ENCODE results near the gene ZNF677. TPM values are rescaled to one million over a fixed set of nuclear protein-coding genes. Genes with fewer than 3 reads are reported as not detected.
"Not testable (repeated sequence)": the region's sequence is repeated elsewhere in the genome, so short reads cannot be mapped to it uniquely, and the experiment has no call there.

The ZNF677 gene
- total RNA-seq, 1 donor from 2014 or later: 25.3 TPM

GRCh38 chr19:53272044-53272443 lies 17.4 kb upstream of the ZNF677 start:
- no peak for DNase-seq (ENCODE audit: low read depth)
- no peak for TF ChIP-seq CTCF (conservative IDR thresholded peaks at IDR 0.05; ENCODE audit: low read depth, low read length)
- no peak overlapping the region for H3K4me3 ChIP-seq (ENCODE audit: low read depth, low read length)

- not testable (repeated sequence) for DNase-seq (ENCODE audit: low read depth); H3K4me3 ChIP-seq (ENCODE audit: low read depth, low read length)
Measured at GRCh38 chr19:53269861-53270260, 15.2 kb upstream of the ZNF677 start.

- H3K4me3 ChIP-seq (ENCODE audit: low read depth, low read length); DNase-seq (ENCODE audit: low read depth): not testable (repeated sequence)
Measured at GRCh38 chr19:53267623-53268022, 12.9 kb upstream of the ZNF677 start, which contains the start of gene VN1R4. Gene VN1R4 (minus strand): TSS chr19:53267723. CDS start chr19:53267665, 58 bp downstream.

GRCh38 chr19:53257715-53258342 lies 3.2 kb upstream of the ZNF677 start, which contains the start of gene VN1R2:
Gene VN1R2 (plus strand): TSS chr19:53258292. CDS start chr19:53258376, 84 bp downstream.
- DNase-seq (ENCODE audit: low read depth); H3K4me3 ChIP-seq (ENCODE audit: low read depth, low read length): not testable (repeated sequence)

GRCh38 chr19:53246498-53246897 lies 8.2 kb downstream of the ZNF677 start:
- H3K4me3 ChIP-seq (ENCODE audit: low read depth, low read length): no peak overlapping the region
- DNase-seq (ENCODE audit: low read depth): no peak
- TF ChIP-seq CTCF (conservative IDR thresholded peaks at IDR 0.05; ENCODE audit: low read depth, low read length): no peak

GRCh38 chr19:53237114-53237777 lies 17.4 kb downstream of the ZNF677 start:
- no peak overlapping the region for H3K4me3 ChIP-seq (ENCODE audit: low read depth, low read length)
- no peak for DNase-seq (ENCODE audit: low read depth)
- TF ChIP-seq CTCF (conservative IDR thresholded peaks at IDR 0.05; ENCODE audit: low read depth, low read length): no peak

- no peak for TF ChIP-seq CTCF (conservative IDR thresholded peaks at IDR 0.05; ENCODE audit: low read depth, low read length)
- no peak overlapping the region for H3K4me3 ChIP-seq (ENCODE audit: low read depth, low read length)
- DNase-seq (ENCODE audit: low read depth): no peak
Measured at GRCh38 chr19:53224606-53225005, 30.1 kb downstream of the ZNF677 start.

- DNase-seq (ENCODE audit: low read depth); H3K4me3 ChIP-seq (ENCODE audit: low read depth, low read length): not testable (repeated sequence)
Measured at GRCh38 chr19:53222716-53223115, 32.0 kb downstream of the ZNF677 start.

GRCh38 chr19:53212703-53213320 lies 41.9 kb downstream of the ZNF677 start:
- DNase-seq (ENCODE audit: low read depth): no peak
- no peak for TF ChIP-seq CTCF (conservative IDR thresholded peaks at IDR 0.05; ENCODE audit: low read depth, low read length)
- H3K4me3 ChIP-seq (ENCODE audit: low read depth, low read length): no peak overlapping the region

- DNase-seq (ENCODE audit: low read depth); H3K4me3 ChIP-seq (ENCODE audit: low read depth, low read length): not testable (repeated sequence)
Measured at GRCh38 chr19:53211554-53211953, 43.1 kb downstream of the ZNF677 start.
